Right ventricle myocardium inferior (tissue), 1 donor: Measurements from ENCODE around the gene IZUMO1. TPM values are rescaled to one million over a fixed set of nuclear protein-coding genes. Genes with fewer than 3 reads are reported as not detected.
"Not testable (repeated sequence)": the region's sequence is repeated elsewhere in the genome, so short reads cannot be mapped to it uniquely, and the experiment has no call there.

Experiments
- ATAC-seq: fragments of 200-7000 bp; cut with Tn5 transposase; one replicate; pipeline ENCODE4 v1.9.1; 2020; ENCODE audit warnings: mild to moderate bottlenecking, moderate library complexity
- DNase-seq: peaks from one replicate; pipeline ENCODE4 v3.0.0; 2021; ENCODE audit errors: missing footprints
- intact Hi-C: fragments of 100-400 bp; cut with DNase I; formaldehyde crosslinking; loops from one replicate; pipeline ENCODE4 v1.11.0; 2022
- total RNA-seq: library from RNA; stranded (reverse); fragmentation: NEBNext Ultra II Directional; extraction: Animal tissue kit (Norgen Biotek cat#: 25700); gene quantifications from one replicate; pipeline ENCODE4 v1.2.1, GENCODE V29; 2021
- donor health status: DM: no; HTN: yes; CAD: no; lungs with severe emphysema.

IZUMO1 gene
- total RNA-seq, 1 donor from 2014 or later, result 0.49 TPM

- ATAC-seq, DNase-seq, intact Hi-C loops: not testable (repeated sequence)
Measured at GRCh38 chr19:48765816-48766215, 19.1 kb upstream of the IZUMO1 start.

GRCh38 chr19:48760504-48761205 is 13.9 kb upstream of the IZUMO1 start:
- DNase-seq (no peak), ATAC-seq (no peak)
- intact Hi-C loops, result no loop called here

- intact Hi-C loops, result no loop called here
- DNase-seq, result no peak
- no peak for ATAC-seq
Measured at GRCh38 chr19:48757741-48758144, 11.0 kb upstream of the IZUMO1 start.

GRCh38 chr19:48757089-48757675 is 10.5 kb upstream of the IZUMO1 start:
- ATAC-seq, result no peak
- intact Hi-C loops, result no loop called here
- DNase-seq, result no peak

DNA sequence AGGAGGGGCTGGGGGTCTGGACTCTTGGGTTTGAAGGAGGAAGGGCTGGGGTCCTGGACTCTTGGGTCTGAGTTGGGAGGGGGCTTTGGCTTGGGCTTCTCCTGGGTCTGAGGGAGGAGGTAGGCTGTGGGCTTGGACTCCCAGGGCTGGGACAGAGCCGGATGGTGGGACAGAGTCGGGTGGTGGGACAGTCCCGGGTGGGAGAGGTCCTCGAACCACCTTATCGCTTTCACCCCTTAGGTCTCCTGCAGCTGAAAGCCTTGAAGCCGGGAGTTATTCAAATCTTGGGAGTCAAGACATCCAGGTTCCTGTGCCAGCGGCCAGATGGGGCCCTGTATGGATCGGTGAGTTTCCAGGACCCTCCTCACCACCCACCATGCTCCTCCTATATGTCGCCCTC is 10.0 kb upstream of the IZUMO1 start:
- DNase-seq, result no peak
- intact Hi-C loops, result no loop called here
- no peak for ATAC-seq

DNA sequence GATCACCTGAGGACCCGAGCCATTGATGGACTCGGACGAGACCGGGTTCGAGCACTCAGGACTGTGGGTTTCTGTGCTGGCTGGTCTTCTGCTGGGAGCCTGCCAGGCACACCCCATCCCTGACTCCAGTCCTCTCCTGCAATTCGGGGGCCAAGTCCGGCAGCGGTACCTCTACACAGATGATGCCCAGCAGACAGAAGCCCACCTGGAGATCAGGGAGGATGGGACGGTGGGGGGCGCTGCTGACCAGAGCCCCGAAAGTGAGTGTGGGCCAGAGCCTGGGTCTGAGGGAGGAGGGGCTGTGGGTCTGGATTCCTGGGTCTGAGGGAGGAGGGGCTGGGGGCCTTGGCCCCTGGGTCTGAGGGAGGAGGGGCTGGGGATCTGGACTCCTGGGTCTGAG is 9.5 kb upstream of the IZUMO1 start:
- no peak for ATAC-seq
- DNase-seq, result no peak
- intact Hi-C loops, result no loop called here

GRCh38 chr19:48755787-48756186 is 9.1 kb upstream of the IZUMO1 start:
- intact Hi-C loops, result no loop called here
- no peak for DNase-seq
- ATAC-seq, result no peak

- intact Hi-C loops, result no loop called here
- no peak for DNase-seq
- ATAC-seq, result no peak
Measured at GRCh38 chr19:48755084-48755641, 8.5 kb upstream of the IZUMO1 start, which contains the start of gene FGF21. Gene FGF21, plus strand, starts transcription at chr19:48755524. Its CDS starts 713 bp downstream, at chr19:48756237.

DNA sequence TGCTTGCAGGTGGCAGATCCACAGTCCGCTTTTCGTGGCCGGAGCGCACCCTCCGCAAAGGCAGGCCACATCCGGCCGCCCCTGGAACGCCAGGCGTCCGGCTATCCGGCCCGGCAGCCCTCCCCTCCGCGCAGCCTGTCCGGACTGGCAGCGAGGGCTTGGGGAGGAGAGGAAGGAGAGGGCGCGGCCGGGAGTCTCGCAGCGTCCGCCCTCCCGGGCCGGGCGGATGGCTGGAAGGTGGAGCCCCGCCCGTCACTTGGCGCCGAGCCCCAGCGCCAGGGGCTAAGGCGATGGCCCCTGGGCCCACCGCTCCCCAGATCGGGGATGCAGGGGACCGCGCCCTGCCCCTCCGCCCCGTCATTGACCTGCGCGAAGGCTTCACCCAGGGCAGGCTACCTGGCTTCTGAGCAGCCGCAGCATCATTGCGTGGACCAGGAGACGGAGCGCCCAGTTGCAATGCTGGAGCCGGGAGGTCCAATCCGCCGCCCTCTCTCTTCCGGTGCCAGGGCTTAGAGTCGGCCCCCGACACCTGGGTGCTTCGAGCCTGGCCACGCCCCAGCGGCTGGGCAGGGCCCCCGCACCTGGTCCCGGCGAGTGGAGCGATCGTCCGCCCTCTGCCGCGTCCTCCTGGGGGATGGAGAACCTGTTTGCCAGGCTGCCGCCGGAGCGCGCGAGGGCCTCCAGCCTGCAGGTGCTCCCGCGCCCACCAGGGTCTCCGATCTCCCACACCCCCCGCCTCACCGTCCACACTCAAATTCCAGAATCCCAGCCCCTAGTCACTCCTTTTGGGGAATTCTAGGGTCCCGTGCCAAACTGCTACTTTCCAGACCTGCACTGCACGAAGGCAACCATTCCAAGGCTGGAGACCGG is 6.0 kb upstream of the IZUMO1 start, which contains the start of gene FUT1:
Gene FUT1 (minus strand): TSS at position 146 of the 870 bp plus-strand sequence. CDS start 1,360 bp downstream, outside the sequence.
- ATAC-seq (peak; percentile 80), DNase-seq (peak; percentile 77)

DNA sequence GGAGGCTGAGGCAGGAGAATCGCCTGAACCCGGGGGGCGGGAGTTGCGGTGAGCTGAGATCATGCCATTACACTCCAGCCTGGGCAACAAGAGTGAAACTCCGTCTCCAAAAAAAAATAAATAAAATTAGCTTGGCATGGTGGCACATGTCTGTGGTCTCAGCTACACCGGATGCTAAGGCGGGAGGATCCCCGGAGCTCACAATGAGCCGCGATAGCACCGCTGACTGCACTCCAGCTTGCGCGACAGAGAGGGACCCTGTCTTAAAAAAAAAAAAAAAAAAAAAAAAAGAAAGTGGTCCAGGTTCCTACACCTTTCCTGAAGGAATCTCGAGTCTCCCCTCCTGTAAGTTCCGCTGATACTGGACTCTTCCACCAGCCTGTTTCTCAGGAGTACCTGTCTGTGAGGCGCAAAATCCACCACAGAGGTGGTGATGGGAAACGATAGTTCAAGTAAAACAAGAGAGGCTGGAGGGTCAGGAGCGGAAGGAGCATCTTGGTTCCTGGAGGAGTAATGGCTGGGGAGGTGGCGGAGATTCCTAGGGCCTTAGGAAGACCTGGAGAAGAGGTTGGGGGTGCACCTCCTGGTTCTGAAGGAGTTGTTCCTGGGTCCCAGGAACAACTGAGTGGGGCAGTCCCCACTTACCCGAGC is 5.3 kb upstream of the IZUMO1 start:
- ATAC-seq, result no peak
- intact Hi-C loops, result loop anchor here (2.0 kb wide), 1 partner anchor 31 kb away; no protein-coding TSS in a partner anchor
- no peak for DNase-seq

More for the DNA sequence above, 6.0 kb upstream of the IZUMO1 start, which contains the start of gene FUT1:
- intact Hi-C loops, result loop anchor here (2.0 kb wide), 1 partner anchor 30 kb away; no protein-coding TSS in a partner anchor

DNA sequence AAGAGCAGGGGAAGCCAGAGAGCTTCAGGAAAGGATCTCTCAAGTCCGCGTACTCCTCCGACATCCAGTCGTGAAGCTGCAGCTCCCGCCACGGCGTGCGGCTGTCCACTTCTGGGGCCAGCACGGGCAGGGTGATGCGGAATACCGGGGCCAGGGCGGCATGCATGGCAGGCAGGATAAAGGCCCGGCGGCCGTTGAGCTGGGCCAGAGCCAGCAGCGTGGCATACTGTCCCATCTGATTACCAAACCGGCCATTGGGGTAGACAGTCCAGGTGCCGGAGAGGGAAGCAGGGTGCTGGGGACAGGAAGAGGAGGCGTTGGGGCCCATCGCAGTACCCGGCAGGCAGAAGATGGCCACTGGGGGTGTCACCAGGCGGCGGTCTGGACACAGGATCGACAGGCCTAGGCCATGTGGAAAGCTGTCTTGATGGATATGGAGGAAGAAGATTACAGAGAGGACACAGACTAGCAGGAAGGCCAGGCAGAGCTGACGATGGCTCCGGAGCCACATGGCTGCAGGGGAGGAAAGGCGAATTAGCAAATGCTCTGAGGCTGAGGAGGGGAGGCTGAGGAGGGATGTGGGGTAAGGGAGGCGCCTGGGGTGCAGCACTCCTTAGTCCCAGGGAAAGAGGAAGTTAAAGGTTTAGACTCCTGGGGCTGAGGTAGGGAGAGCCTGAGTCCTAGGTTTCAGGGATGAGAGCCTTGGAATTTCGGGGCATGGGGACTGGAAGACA is 4.2 kb upstream of the IZUMO1 start:
- DNase-seq, result no peak
- no peak for ATAC-seq
- intact Hi-C loops, result no loop called here

- intact Hi-C loops, result no loop called here
- ATAC-seq, result no peak
- no peak for DNase-seq
Measured at GRCh38 chr19:48750351-48750750, 3.6 kb upstream of the IZUMO1 start.

DNA sequence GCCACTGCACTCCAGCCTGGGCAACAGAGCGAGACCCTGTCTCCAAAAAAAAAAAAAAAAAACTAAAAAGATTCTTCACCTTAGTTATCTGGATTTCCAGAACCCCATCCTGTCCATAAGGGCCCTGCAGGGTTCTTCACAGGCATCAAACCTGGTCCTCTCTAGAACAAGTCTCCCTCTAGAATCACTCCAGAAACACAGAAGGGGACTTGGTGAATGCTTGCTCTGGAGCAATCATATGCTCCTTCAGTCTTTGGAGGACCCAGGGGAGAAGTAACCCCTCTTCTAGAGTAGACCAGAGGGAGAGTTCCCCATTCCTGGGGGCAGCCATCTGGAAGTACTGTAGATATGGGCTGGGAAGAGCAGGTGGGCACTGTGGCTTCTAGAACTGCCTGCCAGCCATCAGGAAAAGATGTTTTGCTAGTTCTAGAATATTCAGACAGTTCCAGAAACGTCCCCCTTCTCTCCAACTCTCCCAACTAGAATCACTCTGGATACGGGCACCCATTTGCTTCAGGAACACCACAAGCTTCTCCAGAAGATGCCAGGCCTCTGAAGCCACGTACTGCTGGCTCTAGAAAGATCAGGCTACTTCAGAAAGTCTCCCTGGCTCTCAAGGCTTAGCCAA is 3.0 kb upstream of the IZUMO1 start:
- intact Hi-C loops, result no loop called here
- DNase-seq (no peak), ATAC-seq (no peak)

GRCh38 chr19:48746110-48746509 is 599 bp downstream of the IZUMO1 start:
- no peak for DNase-seq
- intact Hi-C loops, result no loop called here

DNA sequence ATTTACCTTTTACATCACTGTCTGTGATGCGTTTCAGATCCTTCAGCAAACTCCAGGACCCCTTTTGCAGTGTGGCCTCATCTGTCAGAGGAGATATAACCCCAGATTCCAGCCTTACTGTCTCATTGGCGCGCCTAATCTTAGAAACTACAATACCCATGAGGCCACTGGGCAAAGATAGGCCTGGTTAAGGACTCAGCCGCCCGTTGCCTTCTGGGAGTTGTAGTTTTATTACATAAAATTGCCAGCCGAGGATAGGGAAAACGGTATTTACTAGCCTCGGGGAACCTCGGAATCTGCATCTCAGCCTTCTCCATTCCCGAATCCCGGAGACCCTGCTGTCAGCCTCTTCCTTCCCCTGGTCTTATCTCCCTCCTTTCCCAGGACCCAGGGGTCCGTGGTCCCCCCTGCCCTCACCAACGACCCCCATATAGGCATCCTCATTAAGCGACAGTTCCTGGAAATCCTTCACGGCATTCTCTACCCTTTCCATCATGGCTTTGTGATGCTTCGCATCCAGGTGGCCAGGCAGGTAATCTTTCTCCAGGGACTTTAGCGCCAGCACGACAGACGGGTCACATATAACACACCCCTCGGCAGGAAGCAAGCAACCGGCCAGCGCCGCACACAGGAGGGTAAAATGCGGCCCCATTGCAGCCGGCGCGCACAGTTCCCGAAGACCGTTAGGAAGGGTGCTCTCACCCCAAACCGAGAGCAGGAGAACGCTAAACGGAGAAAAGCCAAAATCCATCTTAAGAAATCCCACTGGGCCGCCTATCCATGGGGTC is 1.3 kb downstream of the IZUMO1 start:
- intact Hi-C loops, result no loop called here
- ATAC-seq (peak; percentile 48), DNase-seq (no peak)

More at GRCh38 chr19:48746110-48746509, 599 bp downstream of the IZUMO1 start:
- no peak for ATAC-seq

DNA sequence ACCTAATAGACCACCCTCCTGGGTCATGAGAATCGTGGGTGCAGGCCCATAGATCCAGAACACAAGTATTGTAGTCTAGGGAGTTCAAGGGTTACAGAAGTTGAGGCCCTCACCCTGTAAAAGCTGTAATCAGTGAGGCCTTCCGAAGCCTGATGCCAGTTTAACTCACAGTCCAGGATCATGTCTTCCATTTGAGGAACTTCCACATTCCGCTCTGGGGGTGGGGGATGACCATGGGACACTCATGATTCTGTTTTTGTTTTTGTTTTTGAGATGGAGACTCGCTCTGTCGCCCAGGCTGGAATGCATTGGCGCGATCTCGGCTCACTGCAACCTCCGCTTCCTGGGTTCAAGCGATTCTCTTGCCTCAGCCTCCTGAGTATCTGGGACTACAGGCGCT is 4.6 kb downstream of the IZUMO1 start:
- intact Hi-C loops, result no loop called here
- ATAC-seq, result no peak
- DNase-seq, result peak; percentile 17
